ENCODE results near the gene CABCOCO1.

- TF ChIP-seq ZBTB33 (IDR thresholded peaks at IDR 0.05): no peak
- TF ChIP-seq, protein P1, sequence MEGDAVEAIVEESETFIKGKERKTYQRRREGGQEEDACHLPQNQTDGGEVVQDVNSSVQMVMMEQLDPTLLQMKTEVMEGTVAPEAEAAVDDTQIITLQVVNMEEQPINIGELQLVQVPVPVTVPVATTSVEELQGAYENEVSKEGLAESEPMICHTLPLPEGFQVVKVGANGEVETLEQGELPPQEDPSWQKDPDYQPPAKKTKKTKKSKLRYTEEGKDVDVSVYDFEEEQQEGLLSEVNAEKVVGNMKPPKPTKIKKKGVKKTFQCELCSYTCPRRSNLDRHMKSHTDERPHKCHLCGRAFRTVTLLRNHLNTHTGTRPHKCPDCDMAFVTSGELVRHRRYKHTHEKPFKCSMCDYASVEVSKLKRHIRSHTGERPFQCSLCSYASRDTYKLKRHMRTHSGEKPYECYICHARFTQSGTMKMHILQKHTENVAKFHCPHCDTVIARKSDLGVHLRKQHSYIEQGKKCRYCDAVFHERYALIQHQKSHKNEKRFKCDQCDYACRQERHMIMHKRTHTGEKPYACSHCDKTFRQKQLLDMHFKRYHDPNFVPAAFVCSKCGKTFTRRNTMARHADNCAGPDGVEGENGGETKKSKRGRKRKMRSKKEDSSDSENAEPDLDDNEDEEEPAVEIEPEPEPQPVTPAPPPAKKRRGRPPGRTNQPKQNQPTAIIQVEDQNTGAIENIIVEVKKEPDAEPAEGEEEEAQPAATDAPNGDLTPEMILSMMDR (IDR thresholded peaks at IDR 0.05 in 2 of 3, conservative IDR thresholded peaks at IDR 0.05 in 1 of 3; ENCODE audit: control insufficient read depth in 2 of 3, extremely low read depth in 1 of 3, insufficient read depth in 1 of 3, low read depth in 3 of 3, low read length in 3 of 3): peak in 2 of 3 experiments; percentile 11 to 37; a peak in 2 of 6 replicates
- TF ChIP-seq, protein P2, sequence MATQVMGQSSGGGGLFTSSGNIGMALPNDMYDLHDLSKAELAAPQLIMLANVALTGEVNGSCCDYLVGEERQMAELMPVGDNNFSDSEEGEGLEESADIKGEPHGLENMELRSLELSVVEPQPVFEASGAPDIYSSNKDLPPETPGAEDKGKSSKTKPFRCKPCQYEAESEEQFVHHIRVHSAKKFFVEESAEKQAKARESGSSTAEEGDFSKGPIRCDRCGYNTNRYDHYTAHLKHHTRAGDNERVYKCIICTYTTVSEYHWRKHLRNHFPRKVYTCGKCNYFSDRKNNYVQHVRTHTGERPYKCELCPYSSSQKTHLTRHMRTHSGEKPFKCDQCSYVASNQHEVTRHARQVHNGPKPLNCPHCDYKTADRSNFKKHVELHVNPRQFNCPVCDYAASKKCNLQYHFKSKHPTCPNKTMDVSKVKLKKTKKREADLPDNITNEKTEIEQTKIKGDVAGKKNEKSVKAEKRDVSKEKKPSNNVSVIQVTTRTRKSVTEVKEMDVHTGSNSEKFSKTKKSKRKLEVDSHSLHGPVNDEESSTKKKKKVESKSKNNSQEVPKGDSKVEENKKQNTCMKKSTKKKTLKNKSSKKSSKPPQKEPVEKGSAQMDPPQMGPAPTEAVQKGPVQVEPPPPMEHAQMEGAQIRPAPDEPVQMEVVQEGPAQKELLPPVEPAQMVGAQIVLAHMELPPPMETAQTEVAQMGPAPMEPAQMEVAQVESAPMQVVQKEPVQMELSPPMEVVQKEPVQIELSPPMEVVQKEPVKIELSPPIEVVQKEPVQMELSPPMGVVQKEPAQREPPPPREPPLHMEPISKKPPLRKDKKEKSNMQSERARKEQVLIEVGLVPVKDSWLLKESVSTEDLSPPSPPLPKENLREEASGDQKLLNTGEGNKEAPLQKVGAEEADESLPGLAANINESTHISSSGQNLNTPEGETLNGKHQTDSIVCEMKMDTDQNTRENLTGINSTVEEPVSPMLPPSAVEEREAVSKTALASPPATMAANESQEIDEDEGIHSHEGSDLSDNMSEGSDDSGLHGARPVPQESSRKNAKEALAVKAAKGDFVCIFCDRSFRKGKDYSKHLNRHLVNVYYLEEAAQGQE (IDR thresholded peaks at IDR 0.05; ENCODE audit: low read depth, low read length): no peak
- TF ChIP-seq YY1 (IDR thresholded peaks at IDR 0.05; ENCODE audit: low read depth, low read length): no peak
- TF ChIP-seq POLR2A (IDR thresholded peaks at IDR 0.05; ENCODE audit: low read depth, low read length): no peak
- no peak for TF ChIP-seq MYC (IDR thresholded peaks at IDR 0.05; ENCODE audit: insufficient read depth, insufficient read length, insufficient replicate concordance, low read length, severe bottlenecking)
- TF ChIP-seq SREBF1 (IDR thresholded peaks at IDR 0.05; ENCODE audit: low read length): no peak
- TF ChIP-seq ASH2L (IDR thresholded peaks at IDR 0.05; ENCODE audit: borderline replicate concordance, low read depth): no peak
- no peak for TF ChIP-seq RFX5 (IDR thresholded peaks at IDR 0.05; ENCODE audit: low read depth, low read length)
Observed at GRCh38 chr10:61744469-61744868, 81.7 kb downstream of the CABCOCO1 start.
